Transverse colon (tissue), 4 donors: ENCODE results near the gene DNMBP.

Experiments used
- CTCF ChIP-seq, 5 experiments: fragments of 200-600 bp in 3 of 5; fragments of 450-650 bp in 2 of 5; sonication (generic) in 3 of 5; IDR thresholded peaks; 1 replicate in 2 of 5; 2 replicates in 3 of 5; pipeline ENCODE4 v1.5.1; 2016 to 2017; ENCODE audit warnings: antibody characterized with exemption in 5 of 5, inconsistent platforms in 3 of 5, mild to moderate bottlenecking in 2 of 5, moderate library complexity in 1 of 5
- EP300 ChIP-seq: sonication (generic); formaldehyde crosslinking; IDR thresholded peaks from one replicate; pipeline ENCODE4 v1.6.1; 2017; ENCODE audit warnings: antibody characterized with exemption, low read depth
- POLR2A ChIP-seq: fragments of 450-650 bp; IDR thresholded peaks from one replicate; pipeline ENCODE4 v1.6.1; 2016; ENCODE audit warnings: antibody characterized with exemption, mild to moderate bottlenecking, moderate library complexity
- POLR2AphosphoS5 ChIP-seq, 3 donors: sonication (generic); formaldehyde crosslinking; IDR thresholded peaks; one replicate each; pipeline ENCODE4 v1.6.1; 2016; ENCODE audit warnings: antibody characterized with exemption in 3 of 3

- TF ChIP-seq CTCF (IDR thresholded peaks at IDR 0.05) (no peak), POLR2A (no peak), POLR2AphosphoS5 (IDR thresholded peaks at IDR 0.05) (no peak), EP300 (no peak)
These were observed 91.6 kb downstream of the DNMBP start for GRCh38 chr10:99917963-99918825.
